HUES64 (cell line): ENCODE data around the gene GCN1.
"Not testable (repeated sequence)": the region's sequence is repeated elsewhere in the genome, so short reads cannot be mapped to it uniquely, and the experiment has no call there.

Experiments used
- H3K27ac ChIP-seq: 2 replicates; pipeline ENCODE4 v1.7.0; 2013; ENCODE audit warnings: low read depth, low read length, inconsistent platforms
- H3K27me3 ChIP-seq: 2 replicates; pipeline ENCODE4 v1.6.1; 2013; ENCODE audit warnings: mild to moderate bottlenecking, low read length; ENCODE audit not compliant: insufficient read depth
- H3K36me3 ChIP-seq: 2 replicates; pipeline ENCODE4 v1.6.1; 2013; ENCODE audit warnings: mild to moderate bottlenecking, low read length; ENCODE audit not compliant: insufficient read depth
- H3K4me1 ChIP-seq: 2 replicates; pipeline ENCODE4 v1.6.1; 2013; ENCODE audit warnings: mild to moderate bottlenecking, low read length, moderate library complexity; ENCODE audit not compliant: insufficient read depth
- H3K4me3 ChIP-seq: 2 replicates; pipeline ENCODE4 v1.5.1; 2013; ENCODE audit warnings: mild to moderate bottlenecking, low read length, moderate library complexity
- H3K9ac ChIP-seq: 2 replicates; pipeline ENCODE4 v1.6.1; 2013; ENCODE audit warnings: mild to moderate bottlenecking, low read depth, low read length
- H3K9me3 ChIP-seq: 2 replicates; pipeline ENCODE4 v1.6.1; 2013; ENCODE audit warnings: low read depth, low read length; ENCODE audit not compliant: insufficient read depth
- WGBS: fragments of 150-250, 120-280 bp; methylation state at CpG from one replicate; pipeline ENCODE4 v1.1.7; 2013; ENCODE audit warnings: missing lambda C conversion rate; 5-methylcytosine and 5-hydroxymethylcytosine counted together

Gene GCN1

DNA sequence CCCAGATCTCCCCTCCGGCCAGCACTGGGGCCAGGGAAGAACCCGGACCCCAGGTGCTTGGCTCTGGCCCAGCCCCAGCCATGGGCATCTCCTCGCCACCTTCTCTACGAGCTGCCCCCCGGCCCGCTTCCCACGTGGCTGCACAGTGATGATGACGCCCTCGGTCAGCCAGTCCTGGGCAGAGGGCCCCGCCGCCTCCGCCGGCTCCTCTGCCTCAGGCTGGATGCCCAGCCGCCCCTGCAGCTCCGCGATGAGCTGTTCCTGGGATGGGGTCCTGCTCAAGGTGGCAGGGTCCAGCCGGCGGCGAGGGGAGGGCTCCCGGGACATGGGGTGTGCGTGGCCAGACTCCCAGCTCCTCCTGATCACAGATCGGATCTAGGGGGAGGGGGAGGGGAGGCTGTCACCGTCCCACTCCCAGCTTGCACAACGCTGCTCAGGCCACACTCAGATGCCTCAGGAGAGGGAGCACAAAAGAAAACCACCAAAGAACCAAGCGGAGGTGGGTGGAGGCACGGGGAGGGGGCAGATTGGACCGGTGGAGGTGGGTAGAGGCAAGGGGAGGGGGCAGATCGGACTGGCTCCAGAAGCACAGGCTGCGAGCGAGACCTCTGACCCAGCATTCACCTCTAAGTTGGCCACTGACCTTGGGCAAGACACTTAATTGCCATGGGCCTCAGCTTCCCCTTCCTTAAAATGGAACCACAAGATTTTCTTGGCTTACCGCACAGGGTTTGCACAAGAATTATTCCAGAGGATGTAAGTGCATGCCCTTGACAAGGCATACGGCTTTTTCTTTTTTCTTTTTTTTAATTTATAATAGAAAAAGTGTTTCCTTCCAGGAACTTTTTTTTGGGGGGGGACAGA is 22.5 kb upstream of the GCN1 start:
- H3K27ac ChIP-seq: no peak overlapping the region
- H3K4me1 ChIP-seq: no peaks in the 10 kb centered on the region
- no peaks in the 10 kb centered on the region for H3K27me3 ChIP-seq
- no peak overlapping the region; the same call in 1 of the 2 replicates for H3K9ac ChIP-seq
- WGBS: 90% methylated on average over 31 of the region's 32 CpGs
- H3K9me3 ChIP-seq: no peaks in the 10 kb centered on the region
- no peak overlapping the region for H3K4me3 ChIP-seq
- H3K36me3 ChIP-seq: peaks cover 85% of the 10 kb centered on the region

GRCh38 chr12:120215766-120216735 is 21.5 kb upstream of the GCN1 start:
- H3K36me3 ChIP-seq: peaks cover 85% of the 10 kb centered on the region
- H3K4me3 ChIP-seq: no peak overlapping the region
- H3K9me3 ChIP-seq: no peaks in the 10 kb centered on the region
- no peak overlapping the region for H3K27ac ChIP-seq
- 90% methylated on average over 23 of the region's 23 CpGs for WGBS
- no peaks in the 10 kb centered on the region for H3K4me1 ChIP-seq
- no peaks in the 10 kb centered on the region for H3K27me3 ChIP-seq
- H3K9ac ChIP-seq: no peak overlapping the region

DNA sequence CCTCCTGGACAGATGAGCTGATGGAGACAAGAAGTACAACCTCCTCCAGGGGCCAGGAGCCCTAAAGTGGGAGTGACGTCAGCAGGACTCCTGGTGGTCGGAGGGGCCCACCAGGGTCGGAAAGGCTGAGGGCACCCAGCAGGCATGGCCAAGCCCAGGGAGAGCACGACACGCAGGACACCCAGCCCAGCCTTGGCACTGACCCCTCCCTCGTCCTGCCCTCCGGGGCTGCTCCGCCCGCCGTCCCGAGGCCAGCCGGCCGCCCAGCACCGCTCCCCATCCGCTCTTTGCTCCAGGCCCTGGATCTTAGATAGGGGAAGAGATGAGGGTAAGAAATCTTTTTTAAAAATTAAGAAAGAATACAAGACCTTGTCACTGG is 20.8 kb upstream of the GCN1 start:
- H3K9me3 ChIP-seq: no peaks in the 10 kb centered on the region
- no peak overlapping the region for H3K9ac ChIP-seq
- H3K4me3 ChIP-seq: no peak overlapping the region
- no peaks in the 10 kb centered on the region for H3K4me1 ChIP-seq
- no peak overlapping the region for H3K27ac ChIP-seq
- 94% methylated on average over 15 of the region's 15 CpGs for WGBS
- H3K36me3 ChIP-seq: peaks cover 85% of the 10 kb centered on the region
- no peaks in the 10 kb centered on the region for H3K27me3 ChIP-seq

DNA sequence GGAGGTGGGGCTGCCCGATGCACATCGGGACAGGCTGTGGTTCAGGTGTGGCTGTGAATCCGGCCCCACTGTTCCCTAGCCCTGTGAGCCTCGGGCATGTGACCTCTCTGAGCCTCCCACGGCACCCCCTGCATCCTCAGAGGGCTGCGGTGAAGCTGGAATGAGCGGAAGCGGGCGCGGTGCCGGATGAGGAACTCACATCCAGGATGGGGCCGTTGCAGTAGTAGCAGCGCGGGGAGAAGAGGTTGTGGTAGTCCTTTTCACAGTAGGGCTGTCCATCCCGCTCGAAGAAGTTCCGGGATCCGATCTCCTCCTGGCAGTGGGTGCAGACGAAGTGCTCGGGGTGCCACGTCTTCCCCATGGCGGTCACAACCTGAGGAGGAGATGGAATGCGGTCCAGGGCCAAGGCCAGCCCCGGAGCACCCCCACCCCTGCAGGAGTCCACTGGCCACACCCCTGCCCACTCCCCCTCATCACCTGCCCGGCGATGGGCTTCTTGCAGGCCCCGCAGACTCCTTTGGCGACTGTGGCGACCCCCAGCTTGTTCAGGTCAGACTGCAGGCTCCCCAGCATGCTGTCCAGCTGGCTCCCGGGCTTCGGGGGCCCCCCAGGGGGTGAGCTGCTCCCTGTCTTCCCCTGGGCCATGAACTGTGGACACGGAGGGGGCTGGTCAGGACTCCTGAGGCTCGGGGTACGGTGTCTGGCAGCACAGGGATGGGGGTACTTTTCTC is 20.3 kb upstream of the GCN1 start:
- Histone ChIP-seq H3K27me3 (no peaks in the 10 kb centered on the region), H3K4me3 (no peak overlapping the region), H3K4me1 (no peaks in the 10 kb centered on the region), H3K36me3 (peaks cover 85% of the 10 kb centered on the region), H3K27ac (no peak overlapping the region), H3K9me3 (no peaks in the 10 kb centered on the region), H3K9ac (no peak overlapping the region)
- 94% methylated on average over 34 of the region's 34 CpGs for WGBS

GRCh38 chr12:120213758-120214157 is 19.2 kb upstream of the GCN1 start:
- Histone ChIP-seq H3K27ac (no peak overlapping the region), H3K9me3 (no peaks in the 10 kb centered on the region), H3K27me3 (no peaks in the 10 kb centered on the region), H3K4me1 (no peaks in the 10 kb centered on the region), H3K4me3 (no peak overlapping the region), H3K36me3 (peaks cover 80% of the 10 kb centered on the region), H3K9ac (no peak overlapping the region)
- 95% methylated on average over 20 of the region's 20 CpGs for WGBS

- H3K36me3 ChIP-seq: peaks cover 79% of the 10 kb centered on the region
- not testable (repeated sequence) for H3K9me3 ChIP-seq, H3K4me1 ChIP-seq, H3K27ac ChIP-seq, H3K27me3 ChIP-seq, H3K4me3 ChIP-seq, H3K9ac ChIP-seq
- WGBS: 95% methylated on average over 5 of the region's 5 CpGs
Measured at GRCh38 chr12:120213182-120213581, 18.7 kb upstream of the GCN1 start.

DNA sequence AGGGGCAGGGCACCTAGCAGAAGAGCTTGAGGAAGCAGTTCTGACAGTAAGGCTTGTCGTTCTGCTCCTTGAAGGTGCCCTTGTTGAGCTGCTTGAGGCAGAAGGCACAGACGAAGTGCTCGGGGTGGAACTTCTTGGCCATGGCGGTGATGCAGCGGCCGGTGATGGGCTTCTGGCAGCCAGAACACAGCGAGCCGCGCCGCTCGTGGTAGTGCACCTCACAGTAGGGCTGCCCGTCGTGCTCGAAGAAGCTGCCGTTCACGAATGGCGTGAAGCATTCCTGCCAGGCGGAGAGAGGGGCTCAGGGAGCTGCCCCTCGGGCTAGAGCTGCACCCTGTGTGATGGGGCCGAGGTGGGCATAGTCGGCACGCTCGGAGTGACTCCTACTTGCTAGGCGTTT is 17.8 kb upstream of the GCN1 start:
- Histone ChIP-seq H3K27ac (no peak overlapping the region), H3K4me3 (no peak overlapping the region), H3K27me3 (no peaks in the 10 kb centered on the region), H3K4me1 (no peaks in the 10 kb centered on the region), H3K9me3 (no peaks in the 10 kb centered on the region), H3K36me3 (peaks cover 80% of the 10 kb centered on the region), H3K9ac (no peak overlapping the region)
- WGBS: 97% methylated on average over 24 of the region's 24 CpGs

GRCh38 chr12:120211904-120212283 is 17.4 kb upstream of the GCN1 start:
- H3K27ac ChIP-seq: no peak overlapping the region
- H3K9ac ChIP-seq: no peak overlapping the region
- 96% methylated on average over 9 of the region's 9 CpGs for WGBS

GRCh38 chr12:120211243-120211903 is 16.9 kb upstream of the GCN1 start:
- WGBS: 91% methylated on average over 11 of the region's 12 CpGs
- no peaks in the 10 kb centered on the region for H3K27me3 ChIP-seq
- no peak overlapping the region for H3K9ac ChIP-seq
- 0 out of 2 replicates have a peak overlapping the region, but pooled peaks have one; percentile 4 for H3K27ac ChIP-seq
- H3K4me3 ChIP-seq: no peak overlapping the region
- H3K9me3 ChIP-seq: no peaks in the 10 kb centered on the region
- H3K4me1 ChIP-seq: no peaks in the 10 kb centered on the region
- H3K36me3 ChIP-seq: peaks cover 88% of the 10 kb centered on the region

More at GRCh38 chr12:120211904-120212283, 17.4 kb upstream of the GCN1 start:
- Histone ChIP-seq H3K4me3 (no peak overlapping the region), H3K27me3 (no peaks in the 10 kb centered on the region), H3K4me1 (no peaks in the 10 kb centered on the region), H3K9me3 (no peaks in the 10 kb centered on the region), H3K36me3 (peaks cover 84% of the 10 kb centered on the region)

DNA sequence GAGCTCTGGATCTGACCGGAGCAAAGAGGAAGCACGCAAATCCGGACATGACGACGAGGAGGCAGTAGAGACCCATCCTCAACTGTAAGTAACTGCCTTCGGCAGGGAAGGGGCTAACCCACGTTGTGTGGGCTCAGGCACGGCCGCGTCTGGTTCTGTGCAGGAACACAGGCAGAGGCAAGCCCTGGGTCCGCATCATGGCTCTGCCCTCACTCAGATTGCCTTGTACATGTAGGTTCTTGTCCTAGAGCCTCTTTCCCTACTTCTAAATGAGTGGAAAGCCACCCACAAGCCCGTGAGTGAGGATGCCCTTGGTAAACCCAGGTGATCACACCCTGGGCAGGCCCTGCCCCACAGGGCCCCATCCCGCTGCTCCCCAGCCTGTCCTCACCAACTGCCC is 15.3 kb upstream of the GCN1 start:
- Histone ChIP-seq H3K4me3 (no peak overlapping the region), H3K9ac (no peak overlapping the region), H3K4me1 (no peaks in the 10 kb centered on the region), H3K36me3 (peaks cover 79% of the 10 kb centered on the region), H3K27me3 (no peaks in the 10 kb centered on the region), H3K27ac (no peak overlapping the region), H3K9me3 (no peaks in the 10 kb centered on the region)
- WGBS: 98% methylated on average over 13 of the region's 13 CpGs
